Measurements from ENCODE around the gene GCLC. TPM values are rescaled to one million over a fixed set of nuclear protein-coding genes. Genes with fewer than 3 reads are reported as not detected.

GCLC gene
- total and polyA plus RNA-seq, 2 experiments from 2014 or later: 16.9 to 40.3 TPM

GRCh38 chr6:53512626-53513025 is 32.3 kb downstream of the GCLC start (continued):
- no peak for TF ChIP-seq ZNF462 (CRISPR knock-in tag; IDR thresholded peaks at IDR 0.05)

GRCh38 chr6:53510746-53511145 is 34.2 kb downstream of the GCLC start:
- no peak for ATAC-seq
- H3F3A ChIP-seq (replicated peaks; ENCODE audit: low read depth): no peaks in the 10 kb centered on the region
- no peak for DNase-seq (ENCODE audit: low spot score)
- H3K4me3 ChIP-seq: no peak overlapping the region
- H3K36me3 ChIP-seq (ENCODE audit: insufficient read depth): peaks cover 38% of the 10 kb centered on the region
- Mint-ChIP-seq H3K4me1 (no peaks in the 10 kb centered on the region), H3K9me3 (no peaks in the 10 kb centered on the region), H3K27me3 (ENCODE audit: insufficient read depth, low read depth, poor library complexity) (no peaks in the 10 kb centered on the region), H3K27ac (no peak overlapping the region), H3K4me3 (no peak overlapping the region), H3K36me3 (ENCODE audit: low read depth) (peaks cover 68% of the 10 kb centered on the region)
- H3K79me2 ChIP-seq (replicated peaks; ENCODE audit: insufficient read depth): 0 out of 2 replicates have a peak, but pooled peaks cover 4% of the 10 kb centered on the region
- H3K27ac ChIP-seq (ENCODE audit: low read depth): no peak overlapping the region
- no peaks in the 10 kb centered on the region for H3K4me1 ChIP-seq (ENCODE audit: insufficient read depth)
- no peaks in the 10 kb centered on the region for H3K9me2 ChIP-seq (ENCODE audit: insufficient read depth)
- no peak overlapping the region for H2AFZ ChIP-seq
- H3K4me2 ChIP-seq: no peak overlapping the region
- no peaks in the 10 kb centered on the region for H3K27me3 ChIP-seq (ENCODE audit: insufficient read depth)
- peaks cover 6% of the 10 kb centered on the region for H4K20me1 ChIP-seq (replicated peaks; ENCODE audit: insufficient read depth)
- TF ChIP-seq POLR2AphosphoS5 (IDR thresholded peaks at IDR 0.05; ENCODE audit: low read depth) (no peak), CTCF (conservative IDR thresholded peaks at IDR 0.05; ENCODE audit: low read depth in 2 of 2) (no peak), ZNF462 (CRISPR knock-in tag; IDR thresholded peaks at IDR 0.05) (no peak)
